Activated B cell treated with CpG ODN at 0.5 μM for 24 hours (primary cell): ENCODE results near the gene HOXD13. TPM values are rescaled to one million over a fixed set of nuclear protein-coding genes. Genes with fewer than 3 reads are reported as not detected.

Source experiments
- ATAC-seq: fragments of 200-7000 bp; cut with Tn5 transposase; one replicate; pipeline ENCODE4 v1.10.0; 2021; ENCODE audit warnings: low read depth, mild to moderate bottlenecking, moderate library complexity
- CTCF ChIA-PET: fragments of 350-600 bp; sonication (Branson Sonifier 250); formaldehyde crosslinking; loops from one replicate; lab custom pipeline; 2021; ENCODE audit warnings: antibody characterized with exemption; lab: Charles Lee
- POLR2A ChIA-PET: fragments of 350-600 bp; sonication (Branson Sonifier 250); formaldehyde crosslinking; loops from one replicate; lab custom pipeline; 2021; ENCODE audit warnings: antibody characterized with exemption; lab: Charles Lee
- DNase-seq: peaks from one replicate; pipeline ENCODE4 v3.0.0; 2022
- H3K27ac Mint-ChIP-seq: one replicate; pipeline ENCODE4 v1.8.0; 2020; ENCODE audit warnings: mixed read lengths
- H3K27me3 Mint-ChIP-seq: one replicate; pipeline ENCODE4 v1.8.0; 2021; ENCODE audit warnings: mixed read lengths
- H3K36me3 Mint-ChIP-seq: one replicate; pipeline ENCODE4 v1.8.0; 2021; ENCODE audit warnings: low read depth, mixed read lengths
- H3K4me1 Mint-ChIP-seq: one replicate; pipeline ENCODE4 v1.8.0; 2021; ENCODE audit warnings: mixed read lengths
- H3K4me3 Mint-ChIP-seq: one replicate; pipeline ENCODE4 v1.8.0; 2020; ENCODE audit warnings: mild to moderate bottlenecking, mixed read lengths
- H3K9me3 Mint-ChIP-seq: one replicate; pipeline ENCODE4 v1.8.0; 2020; ENCODE audit warnings: mixed read lengths
- intact Hi-C: fragments of 100-400 bp; cut with micrococcal nuclease; formaldehyde crosslinking; loops from one replicate; pipeline ENCODE4 v1.15.1; 2024
- total RNA-seq: library from RNA; stranded (reverse); gene quantifications from 2 replicates; pipeline ENCODE4 v1.2.3, GENCODE V29; 2022
- TF ChIP-seq, protein P1 (sequence below): fragments of 200-600 bp; IDR thresholded peaks from one replicate; pipeline ENCODE4 v1.8.0; 2022; ENCODE audit warnings: antibody characterized with exemption, mild to moderate bottlenecking

Gene HOXD13
- total RNA-seq: not detected in 2 replicates

DNA sequence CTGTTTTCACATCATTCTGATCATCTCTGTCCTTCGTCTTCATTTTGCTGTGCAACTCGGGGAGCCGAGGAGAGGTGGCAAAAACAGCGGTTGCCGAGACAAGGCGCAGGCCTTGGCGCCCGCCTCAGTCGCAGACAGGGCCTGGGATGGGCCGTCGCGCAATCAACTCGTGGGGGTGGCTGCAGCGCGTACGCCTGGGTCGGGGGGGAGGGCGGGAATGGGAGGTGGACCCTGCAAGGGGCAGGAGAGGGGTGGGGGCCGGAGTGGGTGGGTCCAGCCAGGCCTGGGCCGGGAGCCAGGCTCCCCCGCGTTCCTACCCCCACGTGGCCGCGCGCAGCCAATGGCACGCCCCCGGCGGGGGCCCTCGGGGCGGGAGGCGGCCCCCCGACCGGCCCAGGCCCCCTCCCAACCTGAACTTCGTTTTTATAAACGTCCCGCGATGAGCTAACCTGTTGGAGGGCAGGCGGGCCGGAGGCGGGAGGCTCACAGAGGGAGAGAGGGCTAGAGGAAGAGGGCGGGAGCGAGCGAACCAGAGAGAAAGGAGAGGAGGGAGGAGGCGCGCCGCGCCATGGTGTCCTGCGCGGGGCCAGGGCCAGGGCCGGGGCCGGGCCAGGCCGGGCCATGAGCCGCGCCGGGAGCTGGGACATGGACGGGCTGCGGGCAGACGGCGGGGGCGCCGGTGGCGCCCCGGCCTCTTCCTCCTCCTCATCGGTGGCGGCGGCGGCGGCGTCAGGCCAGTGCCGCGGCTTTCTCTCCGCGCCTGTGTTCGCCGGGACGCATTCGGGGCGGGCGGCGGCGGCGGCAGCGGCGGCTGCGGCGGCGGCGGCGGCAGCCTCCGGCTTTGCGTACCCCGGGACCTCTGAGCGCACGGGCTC is at the start of gene HOXD13:
Gene HOXD13 (plus strand): TSS at position 452 of the 875 bp plus-strand sequence. CDS start 170 bp downstream, at position 622.
- ChIA-PET CTCF (no interaction called here), POLR2A (no interaction called here)
- H3K27ac Mint-ChIP-seq: peak within 1 kb of the TSS; percentile 24
- intact Hi-C loops: loop anchor here (10.0 kb wide), 1 partner anchor 1058 kb away; no protein-coding TSS in a partner anchor
- peak; percentile 18 for DNase-seq
- no peak for ATAC-seq
- H3K4me3 Mint-ChIP-seq: peak within 1 kb of the TSS; percentile 35
- H3K4me1 Mint-ChIP-seq: peaks cover 24% of the 10 kb centered on the region
- H3K27me3 Mint-ChIP-seq: peaks cover 81% of the 10 kb centered on the region
- TF ChIP-seq, protein P1, sequence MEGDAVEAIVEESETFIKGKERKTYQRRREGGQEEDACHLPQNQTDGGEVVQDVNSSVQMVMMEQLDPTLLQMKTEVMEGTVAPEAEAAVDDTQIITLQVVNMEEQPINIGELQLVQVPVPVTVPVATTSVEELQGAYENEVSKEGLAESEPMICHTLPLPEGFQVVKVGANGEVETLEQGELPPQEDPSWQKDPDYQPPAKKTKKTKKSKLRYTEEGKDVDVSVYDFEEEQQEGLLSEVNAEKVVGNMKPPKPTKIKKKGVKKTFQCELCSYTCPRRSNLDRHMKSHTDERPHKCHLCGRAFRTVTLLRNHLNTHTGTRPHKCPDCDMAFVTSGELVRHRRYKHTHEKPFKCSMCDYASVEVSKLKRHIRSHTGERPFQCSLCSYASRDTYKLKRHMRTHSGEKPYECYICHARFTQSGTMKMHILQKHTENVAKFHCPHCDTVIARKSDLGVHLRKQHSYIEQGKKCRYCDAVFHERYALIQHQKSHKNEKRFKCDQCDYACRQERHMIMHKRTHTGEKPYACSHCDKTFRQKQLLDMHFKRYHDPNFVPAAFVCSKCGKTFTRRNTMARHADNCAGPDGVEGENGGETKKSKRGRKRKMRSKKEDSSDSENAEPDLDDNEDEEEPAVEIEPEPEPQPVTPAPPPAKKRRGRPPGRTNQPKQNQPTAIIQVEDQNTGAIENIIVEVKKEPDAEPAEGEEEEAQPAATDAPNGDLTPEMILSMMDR: no peak
- no peaks in the 10 kb centered on the region for H3K36me3 Mint-ChIP-seq
- H3K9me3 Mint-ChIP-seq: no peaks in the 10 kb centered on the region

DNA sequence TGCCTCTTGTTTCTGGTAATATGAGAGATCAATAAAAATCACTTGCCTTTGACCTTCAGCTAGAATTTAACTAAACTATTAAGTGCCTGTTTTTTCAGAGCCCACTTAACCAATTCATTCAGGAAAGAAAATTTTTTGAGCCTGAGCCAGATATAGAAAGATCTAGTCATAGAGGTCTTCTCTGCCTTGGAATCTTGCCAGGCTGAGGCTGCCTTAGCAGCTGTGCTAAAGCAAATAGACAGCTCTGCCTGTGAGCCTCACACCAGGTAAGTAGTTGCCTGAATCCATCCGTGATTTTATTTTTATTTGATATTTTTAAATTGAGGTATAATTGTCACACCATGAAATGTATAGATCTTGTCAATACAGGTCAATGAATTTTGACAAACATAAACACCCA is 36.1 kb upstream of the HOXD13 start:
- no peak for ATAC-seq
- no peaks in the 10 kb centered on the region for H3K36me3 Mint-ChIP-seq
- H3K27me3 Mint-ChIP-seq: peaks cover 25% of the 10 kb centered on the region
- H3K9me3 Mint-ChIP-seq: no peaks in the 10 kb centered on the region
- H3K4me3 Mint-ChIP-seq: no peak overlapping the region
- H3K27ac Mint-ChIP-seq: no peak overlapping the region
- POLR2A ChIA-PET: interaction anchor here (0.6 kb wide), 1 partner anchor 49 kb away, joined by 3 read pairs; no protein-coding TSS in a partner anchor
- intact Hi-C loops: no loop called here
- H3K4me1 Mint-ChIP-seq: no peaks in the 10 kb centered on the region
- no peak for DNase-seq
- CTCF ChIA-PET: no interaction called here
- TF ChIP-seq, protein P1: no peak

DNA sequence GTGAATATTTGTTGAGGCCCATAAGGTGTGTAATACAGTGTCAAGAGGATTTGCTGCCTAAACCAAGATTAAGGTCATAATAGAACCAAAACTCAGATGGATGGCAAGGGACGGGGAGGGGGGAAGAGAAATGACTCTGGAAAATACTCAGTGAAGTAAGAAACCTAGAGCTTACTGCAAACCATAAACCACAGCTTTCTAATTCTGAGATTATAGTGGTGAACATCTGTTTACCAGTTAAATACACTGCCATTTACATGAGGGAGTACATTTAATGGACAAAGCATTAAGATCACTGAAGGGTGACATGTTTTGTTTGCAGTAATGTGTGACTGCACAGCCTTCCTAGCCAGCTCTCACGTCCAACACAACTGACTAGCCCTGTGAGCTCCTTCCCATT is 28.6 kb upstream of the HOXD13 start:
- TF ChIP-seq, protein P1: no peak
- ChIA-PET POLR2A (no interaction called here), CTCF (no interaction called here)
- H3K27me3 Mint-ChIP-seq: peaks cover 50% of the 10 kb centered on the region
- H3K27ac Mint-ChIP-seq: no peak overlapping the region
- H3K4me3 Mint-ChIP-seq: no peak overlapping the region
- ATAC-seq (no peak), DNase-seq (no peak)
- H3K4me1 Mint-ChIP-seq: peaks cover 3% of the 10 kb centered on the region
- intact Hi-C loops: no loop called here
- H3K36me3 Mint-ChIP-seq: no peaks in the 10 kb centered on the region
- H3K9me3 Mint-ChIP-seq: no peaks in the 10 kb centered on the region

DNA sequence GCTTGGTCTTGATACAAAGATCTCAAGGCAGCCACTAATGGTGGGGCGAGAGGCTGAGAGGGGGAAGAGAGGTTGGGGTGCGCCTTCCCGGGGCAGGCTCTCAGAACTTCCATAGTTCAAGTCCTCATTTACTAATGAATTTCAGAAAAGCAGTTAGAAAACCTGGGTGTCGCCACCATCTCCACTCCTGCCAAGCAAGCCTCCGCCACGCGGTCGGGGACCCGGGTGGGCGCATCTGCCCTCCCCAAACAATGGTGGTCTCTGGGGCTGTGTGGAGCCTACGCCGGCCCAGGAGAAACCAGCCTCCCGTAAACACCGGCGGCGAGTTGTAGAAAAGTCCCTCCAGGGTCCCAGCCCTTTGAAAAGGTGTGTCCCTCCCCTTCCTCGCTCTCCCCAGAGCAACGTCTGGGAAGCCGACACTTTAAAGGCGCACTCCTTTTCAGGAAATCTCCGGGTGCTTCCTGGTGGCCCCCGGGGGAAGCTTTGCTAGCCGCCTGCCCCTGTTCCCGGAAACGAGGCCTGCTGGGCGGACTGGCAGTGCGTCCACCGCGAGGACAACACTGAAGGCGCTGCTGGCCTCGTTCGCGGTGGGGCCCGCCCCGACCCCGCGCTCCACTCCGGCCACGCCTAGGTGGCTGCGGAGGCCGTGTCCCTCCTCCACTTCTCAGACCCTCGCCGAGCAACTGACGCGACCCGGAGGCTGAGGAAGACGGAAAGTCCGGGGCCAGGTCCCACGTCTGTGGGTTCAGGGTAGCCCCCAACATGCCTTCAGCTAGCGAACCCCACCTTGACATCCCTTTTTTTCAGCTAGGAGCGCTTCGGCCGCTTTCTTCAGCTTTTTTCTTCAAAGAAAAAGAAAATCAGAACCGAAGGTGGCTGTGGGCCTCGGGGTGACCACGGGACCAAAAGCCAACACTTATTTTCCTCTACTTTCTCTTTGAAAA is 25.6 kb upstream of the HOXD13 start:
- no peak overlapping the region for H3K27ac Mint-ChIP-seq
- DNase-seq: no peak
- TF ChIP-seq, protein P1: no peak
- H3K4me3 Mint-ChIP-seq: no peak overlapping the region
- no peaks in the 10 kb centered on the region for H3K9me3 Mint-ChIP-seq
- CTCF ChIA-PET: no interaction called here
- POLR2A ChIA-PET: no interaction called here
- no peak for ATAC-seq
- H3K27me3 Mint-ChIP-seq: peaks cover 68% of the 10 kb centered on the region
- intact Hi-C loops: no loop called here
- no peaks in the 10 kb centered on the region for H3K36me3 Mint-ChIP-seq
- peaks cover 3% of the 10 kb centered on the region for H3K4me1 Mint-ChIP-seq
